Measurements from ENCODE around the gene BDKRB1.
"Not testable (repeated sequence)": the region's sequence is repeated elsewhere in the genome, so short reads cannot be mapped to it uniquely, and the experiment has no call there.

BDKRB1 gene

DNA sequence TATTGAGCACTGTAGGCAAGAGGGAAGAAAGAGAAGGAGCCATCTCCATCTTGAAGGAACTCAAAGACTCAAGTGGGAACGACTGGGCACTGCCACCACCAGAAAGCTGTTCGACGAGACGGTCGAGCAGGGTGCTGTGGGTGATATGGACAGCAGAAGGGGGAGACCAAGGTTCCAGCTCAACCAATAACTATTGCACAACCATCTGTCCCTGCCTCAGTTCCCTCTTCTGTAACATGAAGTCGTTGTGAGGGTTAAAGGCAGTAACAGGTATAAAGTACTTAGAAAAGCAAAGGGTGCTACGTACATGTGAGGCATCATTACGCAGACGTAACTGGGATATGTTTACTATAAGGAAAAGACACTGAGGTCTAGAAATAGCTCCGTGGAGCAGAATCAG lies 13.9 kb upstream of the BDKRB1 start:
- Histone ChIP-seq H3K4me3 (ENCODE audit: low read depth in 1 of 2, low read length in 2 of 2) (no peak overlapping the region), H3K9me3 (ENCODE audit: insufficient read depth, low read length, severe bottlenecking) (no peaks in the 10 kb centered on the region), H4K20me1 (ENCODE audit: insufficient read depth, low read length) (no peaks in the 10 kb centered on the region; the same call in 1 of the 2 replicates), H3K27me3 (ENCODE audit: insufficient read depth, low read length, poor library complexity) (peaks cover 10% of the 10 kb centered on the region), H3K79me2 (ENCODE audit: insufficient read depth, low read length) (no peaks in the 10 kb centered on the region), H3K4me1 (ENCODE audit: insufficient read depth, low read length) (no peaks in the 10 kb centered on the region), H2AFZ (ENCODE audit: low read depth, low read length) (no peak overlapping the region), H3K27ac (ENCODE audit: low read length) (no peak overlapping the region), H3K9ac (ENCODE audit: low read depth, low read length) (no peak overlapping the region), H3K4me2 (ENCODE audit: insufficient read depth, low read length) (no peak overlapping the region), H3K36me3 (ENCODE audit: insufficient read depth, low read length) (no peaks in the 10 kb centered on the region)
- no peak for ATAC-seq (ENCODE audit: insufficient read depth, low read depth)
- no peak for DNase-seq
- TF ChIP-seq EZH2 (IDR thresholded peaks at IDR 0.05; ENCODE audit: borderline replicate concordance, low read depth, low read length, severe bottlenecking) = no peak
- TF ChIP-seq, protein P1, sequence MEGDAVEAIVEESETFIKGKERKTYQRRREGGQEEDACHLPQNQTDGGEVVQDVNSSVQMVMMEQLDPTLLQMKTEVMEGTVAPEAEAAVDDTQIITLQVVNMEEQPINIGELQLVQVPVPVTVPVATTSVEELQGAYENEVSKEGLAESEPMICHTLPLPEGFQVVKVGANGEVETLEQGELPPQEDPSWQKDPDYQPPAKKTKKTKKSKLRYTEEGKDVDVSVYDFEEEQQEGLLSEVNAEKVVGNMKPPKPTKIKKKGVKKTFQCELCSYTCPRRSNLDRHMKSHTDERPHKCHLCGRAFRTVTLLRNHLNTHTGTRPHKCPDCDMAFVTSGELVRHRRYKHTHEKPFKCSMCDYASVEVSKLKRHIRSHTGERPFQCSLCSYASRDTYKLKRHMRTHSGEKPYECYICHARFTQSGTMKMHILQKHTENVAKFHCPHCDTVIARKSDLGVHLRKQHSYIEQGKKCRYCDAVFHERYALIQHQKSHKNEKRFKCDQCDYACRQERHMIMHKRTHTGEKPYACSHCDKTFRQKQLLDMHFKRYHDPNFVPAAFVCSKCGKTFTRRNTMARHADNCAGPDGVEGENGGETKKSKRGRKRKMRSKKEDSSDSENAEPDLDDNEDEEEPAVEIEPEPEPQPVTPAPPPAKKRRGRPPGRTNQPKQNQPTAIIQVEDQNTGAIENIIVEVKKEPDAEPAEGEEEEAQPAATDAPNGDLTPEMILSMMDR (IDR thresholded peaks at IDR 0.05; ENCODE audit: borderline replicate concordance, extremely low read depth, low read length, poor library complexity, severe bottlenecking) = no peak

DNA sequence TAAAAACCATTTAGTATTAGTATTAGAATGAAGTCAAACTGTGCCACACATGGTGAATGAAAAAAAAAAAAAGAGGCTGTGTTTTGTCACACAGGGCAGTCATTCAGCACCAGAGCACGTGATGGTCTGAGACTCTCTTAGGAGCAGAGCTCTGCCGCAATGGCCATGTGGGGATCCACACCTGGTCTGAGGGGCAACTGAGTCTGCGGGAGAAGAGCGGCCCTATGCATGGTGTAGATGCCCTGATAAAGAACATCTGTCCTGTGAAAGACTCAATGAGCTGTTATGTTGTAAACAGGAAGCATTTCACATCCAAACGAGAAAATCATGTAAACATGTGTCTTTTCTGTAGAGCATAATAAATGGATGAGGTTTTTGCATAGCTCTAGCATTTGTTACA lies 12.2 kb upstream of the BDKRB1 start:
- no peak for TF ChIP-seq EZH2 (IDR thresholded peaks at IDR 0.05; ENCODE audit: borderline replicate concordance, low read depth, low read length, severe bottlenecking)
- TF ChIP-seq, protein P1 (IDR thresholded peaks at IDR 0.05; ENCODE audit: borderline replicate concordance, extremely low read depth, low read length, poor library complexity, severe bottlenecking) = no peak
- no peak for DNase-seq
- Histone ChIP-seq H3K79me2 (ENCODE audit: insufficient read depth, low read length) (no peaks in the 10 kb centered on the region), H4K20me1 (ENCODE audit: insufficient read depth, low read length) (no peaks in the 10 kb centered on the region), H3K4me1 (ENCODE audit: insufficient read depth, low read length) (no peaks in the 10 kb centered on the region), H3K9ac (ENCODE audit: low read depth, low read length) (no peak overlapping the region), H3K9me3 (ENCODE audit: insufficient read depth, low read length, severe bottlenecking) (no peaks in the 10 kb centered on the region), H3K4me3 (ENCODE audit: low read depth in 1 of 2, low read length in 2 of 2) (no peak overlapping the region), H3K27me3 (ENCODE audit: insufficient read depth, low read length, poor library complexity) (peaks cover 7% of the 10 kb centered on the region), H3K36me3 (ENCODE audit: insufficient read depth, low read length) (no peaks in the 10 kb centered on the region), H3K4me2 (ENCODE audit: insufficient read depth, low read length) (no peak overlapping the region), H2AFZ (ENCODE audit: low read depth, low read length) (no peak overlapping the region), H3K27ac (ENCODE audit: low read length) (no peak overlapping the region)
- no peak for ATAC-seq (ENCODE audit: insufficient read depth, low read depth)

DNA sequence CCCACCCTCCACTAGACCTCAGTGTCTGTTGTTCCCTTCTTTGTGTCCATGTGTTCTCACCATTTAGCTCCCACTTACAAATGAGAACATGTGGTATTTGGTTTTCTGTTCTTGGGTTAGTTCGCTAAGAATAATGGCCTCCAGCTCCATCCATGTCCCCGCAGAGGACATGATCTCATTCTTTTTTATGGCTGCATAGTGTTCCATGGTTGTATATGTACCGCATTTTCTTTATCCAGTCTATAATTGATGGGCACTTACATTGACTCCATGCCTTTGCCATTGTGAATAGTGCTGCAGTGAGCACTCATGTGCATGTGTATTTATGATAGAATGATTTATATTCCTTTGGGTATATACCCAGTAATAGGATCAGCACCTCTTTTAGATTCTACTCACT lies 10.9 kb upstream of the BDKRB1 start:
- not testable (repeated sequence) for H3K27ac ChIP-seq (ENCODE audit: low read length); H3K9me3 ChIP-seq (ENCODE audit: insufficient read depth, low read length, severe bottlenecking); H2AFZ ChIP-seq (ENCODE audit: low read depth, low read length); ATAC-seq (ENCODE audit: insufficient read depth, low read depth); H3K4me2 ChIP-seq (ENCODE audit: insufficient read depth, low read length); DNase-seq; H3K79me2 ChIP-seq (ENCODE audit: insufficient read depth, low read length); H3K4me1 ChIP-seq (ENCODE audit: insufficient read depth, low read length); H3K4me3 ChIP-seq (ENCODE audit: low read depth in 1 of 2, low read length in 2 of 2); H4K20me1 ChIP-seq (ENCODE audit: insufficient read depth, low read length); H3K9ac ChIP-seq (ENCODE audit: low read depth, low read length); H3K36me3 ChIP-seq (ENCODE audit: insufficient read depth, low read length); H3K27me3 ChIP-seq (ENCODE audit: insufficient read depth, low read length, poor library complexity)

DNA sequence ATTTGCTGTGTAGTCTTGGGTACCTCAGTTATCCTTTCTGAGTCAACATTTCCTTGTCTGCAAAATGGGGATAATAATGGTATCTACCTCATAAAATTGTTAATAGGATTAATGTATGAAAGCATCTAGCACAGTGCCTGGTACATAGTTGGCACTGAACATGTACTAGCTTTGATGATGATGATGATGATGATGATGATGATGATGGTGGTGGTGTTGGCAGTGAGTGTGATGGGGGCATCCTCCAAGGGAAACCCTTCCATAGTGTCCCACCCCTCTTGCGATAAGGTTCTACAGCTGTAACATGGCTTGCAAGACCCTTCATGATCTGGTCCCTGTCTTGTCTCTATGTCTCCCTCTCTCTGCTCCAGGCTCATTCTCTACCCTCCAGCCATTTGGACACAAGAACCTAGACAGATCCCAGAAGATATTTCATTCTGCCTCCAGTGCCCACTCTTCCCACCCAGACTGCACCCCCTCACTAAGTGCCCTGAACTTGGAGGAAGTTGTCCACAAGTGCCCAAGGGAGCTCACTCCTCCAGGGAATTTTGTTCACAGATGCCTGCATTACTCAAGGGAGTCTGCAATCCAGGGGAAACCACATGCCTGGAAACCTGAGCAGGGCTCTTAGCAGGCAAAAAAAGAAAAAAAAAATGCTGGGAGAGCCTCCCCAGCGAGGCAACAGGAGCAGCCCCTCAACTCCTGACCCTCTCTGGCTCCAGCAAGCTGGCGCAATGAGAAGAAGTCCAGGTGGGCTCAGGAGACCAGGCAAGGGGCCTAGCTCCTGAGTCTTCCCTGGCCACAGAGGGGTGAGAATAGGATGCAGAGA lies 10.1 kb upstream of the BDKRB1 start:
- Histone ChIP-seq H4K20me1 (ENCODE audit: insufficient read depth, low read length) (no peaks in the 10 kb centered on the region), H3K9ac (ENCODE audit: low read depth, low read length) (no peak overlapping the region), H3K27me3 (ENCODE audit: insufficient read depth, low read length, poor library complexity) (peaks cover 3% of the 10 kb centered on the region), H3K27ac (ENCODE audit: low read length) (no peak overlapping the region), H3K36me3 (ENCODE audit: insufficient read depth, low read length) (no peaks in the 10 kb centered on the region), H2AFZ (ENCODE audit: low read depth, low read length) (no peak overlapping the region), H3K4me2 (ENCODE audit: insufficient read depth, low read length) (no peak overlapping the region), H3K79me2 (ENCODE audit: insufficient read depth, low read length) (no peaks in the 10 kb centered on the region), H3K4me3 (ENCODE audit: low read depth in 1 of 2, low read length in 2 of 2) (no peak overlapping the region), H3K9me3 (ENCODE audit: insufficient read depth, low read length, severe bottlenecking) (no peaks in the 10 kb centered on the region), H3K4me1 (ENCODE audit: insufficient read depth, low read length) (no peaks in the 10 kb centered on the region)
- DNase-seq (no peak), ATAC-seq (ENCODE audit: insufficient read depth, low read depth) (no peak)
- no peak for TF ChIP-seq EZH2 (IDR thresholded peaks at IDR 0.05; ENCODE audit: borderline replicate concordance, low read depth, low read length, severe bottlenecking)
- TF ChIP-seq, protein P1 (IDR thresholded peaks at IDR 0.05; ENCODE audit: borderline replicate concordance, extremely low read depth, low read length, poor library complexity, severe bottlenecking) = no peak
